GM12891 (cell line): ENCODE data around the gene DCTN3.

Experiments used
- POLR2A ChIP-seq: IDR thresholded peaks from 2 replicates; pipeline ENCODE4 v1.6.1; 2011; ENCODE audit warnings: low read depth, low read length, control low read depth
- POLR2AphosphoS5 ChIP-seq: IDR thresholded peaks from 2 replicates; pipeline ENCODE4 v1.6.1; 2011; ENCODE audit warnings: low read depth, low read length, control low read depth
- SPI1 ChIP-seq: IDR thresholded peaks from 2 replicates; pipeline ENCODE4 v1.6.1; 2011; ENCODE audit warnings: low read depth, low read length, control low read depth
- TAF1 ChIP-seq: IDR thresholded peaks from 2 replicates; pipeline ENCODE4 v1.6.1; 2011; ENCODE audit warnings: low read depth, low read length, control low read depth

GRCh38 chr9:34629491-34629808 is 9.2 kb upstream of the DCTN3 start:
- no peak for TF ChIP-seq POLR2AphosphoS5
- TF ChIP-seq TAF1 = no peak
- no peak for TF ChIP-seq POLR2A
- TF ChIP-seq SPI1 = no peak
